HepG2 (cell line): ENCODE data around the gene KPNB1. TPM values are rescaled to one million over a fixed set of nuclear protein-coding genes. Genes with fewer than 3 reads are reported as not detected.

Source experiments
- FOXO1 ChIP-seq: sonication (generic); formaldehyde crosslinking; IDR thresholded peaks from 2 replicates; pipeline ENCODE4 v1.4.0; 2020; ENCODE audit warnings: missing genetic modification reagents
- HNF4G ChIP-seq, 2 experiments: sonication (generic) in 1 of 2; formaldehyde crosslinking in 1 of 2; IDR thresholded peaks; 2 replicates each; pipeline versions ENCODE4 v1.4.0 to v1.6.1; 2011 to 2020; ENCODE audit warnings: borderline replicate concordance in 2 of 2, low read depth in 2 of 2, mild to moderate bottlenecking in 2 of 2, low read length in 1 of 2, missing genetic modification reagents in 1 of 2, moderate library complexity in 1 of 2
- KDM1A ChIP-seq: IDR thresholded peaks from 2 replicates; pipeline ENCODE4 v1.6.1; 2016; ENCODE audit warnings: missing compliant biosample characterization
- KLF13 ChIP-seq: sonication (generic); formaldehyde crosslinking; IDR thresholded peaks from 2 replicates; pipeline ENCODE4 v1.4.0; 2020; ENCODE audit warnings: mild to moderate bottlenecking, missing genetic modification reagents
- NRL ChIP-seq: sonication (generic); formaldehyde crosslinking; IDR thresholded peaks from 2 replicates; pipeline ENCODE4 v1.5.0; 2020; ENCODE audit warnings: missing genetic modification reagents, mild to moderate bottlenecking, moderate library complexity, borderline replicate concordance
- PAXIP1 ChIP-seq: sonication (generic); formaldehyde crosslinking; conservative IDR thresholded peaks from 2 replicates; pipeline ENCODE4 v1.4.0; 2020; ENCODE audit warnings: mild to moderate bottlenecking, missing genetic modification reagents, moderate library complexity
- TIGD3 ChIP-seq: sonication (generic); formaldehyde crosslinking; IDR thresholded peaks from 2 replicates; pipeline ENCODE4 v1.5.1; 2020; ENCODE audit warnings: mild to moderate bottlenecking, missing genetic modification reagents, borderline replicate concordance
- ZNF737 ChIP-seq: sonication (generic); formaldehyde crosslinking; IDR thresholded peaks from 2 replicates; pipeline ENCODE4 v1.5.0; 2020; ENCODE audit warnings: missing genetic modification reagents, mild to moderate bottlenecking, borderline replicate concordance
- polyA plus RNA-seq, 8 experiments: library from polyadenylated mRNA; depleted of rRNA in 3 of 8; stranded (reverse) in 7 of 8; unstranded in 1 of 8; fragments of >200 nt; fragmentation: Illumina TruSeq in 4 of 8; extraction: Trizol in 4 of 8; gene quantifications; 2 replicates each; pipeline versions ENCODE4 v1.2.1 to v1.2.3, GENCODE V29; 2011 to 2016; ENCODE audit warnings: low read depth in 4 of 8, missing spikeins in 1 of 8, mixed read lengths in 1 of 8; ENCODE audit not compliant: insufficient read depth in 1 of 8
- total RNA-seq, 5 experiments: library from RNA; depleted of rRNA; stranded (reverse); fragments of >200 nt; fragmentation: Illumina TruSeq; extraction: Trizol; gene quantifications; 2 replicates each; pipeline ENCODE4 v1.2.3, GENCODE V29; 2016; ENCODE audit warnings: low read depth in 1 of 5

The KPNB1 gene
- total and polyA plus RNA-seq, 2 of the 13 experiments (the other 11 are each of a cell fraction or from before 2014, with no cell fraction given) = 164 to 424 TPM

GRCh38 chr17:47649972-47650524 is 329 bp downstream of the KPNB1 start (continued):
- TF ChIP-seq FOXO1 (CRISPR knock-in tag) (no peak), PAXIP1 (CRISPR knock-in tag) (peak; percentile 2; the same call in 1 of the 2 replicates), ZNF737 (CRISPR knock-in tag) (no peak), HNF4G (IDR thresholded peaks at IDR 0.05; ENCODE audit: borderline replicate concordance, low read depth, low read length) (no peak), HNF4G (CRISPR knock-in tag; IDR thresholded peaks at IDR 0.05; ENCODE audit: borderline replicate concordance, low read depth) (0 out of 2 replicates have a peak, but pooled peaks have one; percentile 16), NRL (peak; percentile 14; the same call in 1 of the 2 replicates), TIGD3 (CRISPR knock-in tag) (no peak), KLF13 (0 out of 2 replicates have a peak, but pooled peaks have one; percentile 1), KDM1A (CRISPR knock-in tag) (0 out of 2 replicates have a peak, but pooled peaks have one; percentile 14)
